Measurements from ENCODE around the gene CDC25C.
"Not testable (repeated sequence)": the region's sequence is repeated elsewhere in the genome, so short reads cannot be mapped to it uniquely, and the experiment has no call there.

CDC25C gene

GRCh38 chr5:138344887-138345622, 13.5 kb upstream of the CDC25C start:
- DNase-seq, result no peak

- DNase-seq, result no peak
Measured at GRCh38 chr5:138340008-138340407, 8.4 kb upstream of the CDC25C start.

- DNase-seq, result no peak
Measured at GRCh38 chr5:138339464-138339863, 7.9 kb upstream of the CDC25C start.

- DNase-seq, result no peak
Measured at GRCh38 chr5:138339091-138339456, 7.5 kb upstream of the CDC25C start.

- DNase-seq, result no peak
Measured at GRCh38 chr5:138338411-138339090, 6.9 kb upstream of the CDC25C start.

- peak; percentile 91 for DNase-seq
Measured at GRCh38 chr5:138337685-138338410, 6.2 kb upstream of the CDC25C start, which contains the start of gene FAM53C. FAM53C (plus strand) TSS chr5:138338266; CDS start chr5:138341336, 3,070 bp downstream.

- no peak for DNase-seq
Measured at GRCh38 chr5:138336952-138337684, 5.5 kb upstream of the CDC25C start.

GRCh38 chr5:138334867-138335447, 3.4 kb upstream of the CDC25C start:
- DNase-seq, result no peak

GRCh38 chr5:138330813-138331448, 673 bp downstream of the CDC25C start:
- no peak for DNase-seq

- DNase-seq, result not testable (repeated sequence)
Measured at GRCh38 chr5:138318211-138318610, 13.4 kb downstream of the CDC25C start.

- no peak for DNase-seq
Measured at GRCh38 chr5:138316355-138316754, 15.2 kb downstream of the CDC25C start.

GRCh38 chr5:138315751-138316278, 15.8 kb downstream of the CDC25C start:
- no peak for DNase-seq

GRCh38 chr5:138305797-138306196, 25.8 kb downstream of the CDC25C start:
- no peak for DNase-seq

GRCh38 chr5:138303372-138303771, 28.2 kb downstream of the CDC25C start:
- no peak for DNase-seq

- no peak for DNase-seq
Measured at GRCh38 chr5:138289296-138289695, 42.3 kb downstream of the CDC25C start.

- no peak for DNase-seq
Measured at GRCh38 chr5:138287246-138287645, 44.4 kb downstream of the CDC25C start.

GRCh38 chr5:138282920-138283742, 48.5 kb downstream of the CDC25C start:
- no peak for DNase-seq

GRCh38 chr5:138280915-138281314, 50.7 kb downstream of the CDC25C start:
- DNase-seq, result no peak

GRCh38 chr5:138276402-138277054, 55.1 kb downstream of the CDC25C start:
- no peak for DNase-seq

GRCh38 chr5:138275895-138276294, 55.7 kb downstream of the CDC25C start:
- DNase-seq, result no peak

Data from activated naive CD4-positive, alpha-beta T cell treated with anti-CD3 and anti-CD28 coated beads, Interleukin-2, amount 50 U/mL, for 16 hours (primary cell).